HG02642 (cell line): ENCODE data around the gene ALB.

ENCODE experiments used
- ATAC-seq: cut with Tn5 transposase; IDR thresholded peaks from one replicate; pipeline ENCODE4 v1.9.1; 2021; ENCODE audit warnings: mild to moderate bottlenecking; ENCODE audit not compliant: unreplicated experiment, poor library complexity

Gene ALB

DNA sequence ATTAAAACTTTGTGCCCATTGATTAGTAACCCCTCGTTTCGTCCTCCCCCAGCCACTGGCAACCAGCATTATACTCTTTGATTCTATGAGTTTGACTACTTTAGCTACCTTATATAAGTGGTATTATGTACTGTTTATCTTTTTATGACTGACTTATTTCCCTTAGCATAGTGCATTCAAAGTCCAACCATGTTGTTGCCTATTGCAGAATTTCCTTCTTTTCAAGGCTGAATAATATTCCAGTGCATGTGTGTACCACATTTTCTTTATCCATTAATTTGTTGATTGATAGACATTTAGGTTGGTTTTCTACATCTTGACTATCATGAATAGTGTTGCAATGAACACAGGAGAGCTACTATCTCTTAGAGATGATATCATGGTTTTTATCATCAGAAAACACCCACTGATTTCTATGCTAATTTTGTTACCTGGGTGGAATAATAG lies 3.2 kb downstream of the ALB start:
- no peak for ATAC-seq

DNA sequence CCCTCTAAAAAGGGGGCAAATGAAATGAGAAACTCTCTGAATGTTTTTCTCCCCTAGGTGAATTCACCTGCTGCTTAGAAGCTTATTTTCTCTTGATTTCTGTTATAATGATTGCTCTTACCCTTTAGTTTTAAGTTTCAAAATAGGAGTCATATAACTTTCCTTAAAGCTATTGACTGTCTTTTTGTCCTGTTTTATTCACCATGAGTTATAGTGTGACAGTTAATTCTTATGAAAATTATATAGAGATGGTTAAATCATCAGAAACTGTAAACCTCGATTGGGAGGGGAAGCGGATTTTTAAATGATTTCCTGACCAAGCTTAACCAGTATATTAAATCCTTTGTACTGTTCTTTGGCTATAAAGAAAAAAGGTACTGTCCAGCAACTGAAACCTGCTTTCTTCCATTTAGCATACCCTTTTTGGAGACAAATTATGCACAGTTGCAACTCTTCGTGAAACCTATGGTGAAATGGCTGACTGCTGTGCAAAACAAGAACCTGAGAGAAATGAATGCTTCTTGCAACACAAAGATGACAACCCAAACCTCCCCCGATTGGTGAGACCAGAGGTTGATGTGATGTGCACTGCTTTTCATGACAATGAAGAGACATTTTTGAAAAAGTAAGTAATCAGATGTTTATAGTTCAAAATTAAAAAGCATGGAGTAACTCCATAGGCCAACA lies 4.2 kb downstream of the ALB start:
- no peak for ATAC-seq

DNA sequence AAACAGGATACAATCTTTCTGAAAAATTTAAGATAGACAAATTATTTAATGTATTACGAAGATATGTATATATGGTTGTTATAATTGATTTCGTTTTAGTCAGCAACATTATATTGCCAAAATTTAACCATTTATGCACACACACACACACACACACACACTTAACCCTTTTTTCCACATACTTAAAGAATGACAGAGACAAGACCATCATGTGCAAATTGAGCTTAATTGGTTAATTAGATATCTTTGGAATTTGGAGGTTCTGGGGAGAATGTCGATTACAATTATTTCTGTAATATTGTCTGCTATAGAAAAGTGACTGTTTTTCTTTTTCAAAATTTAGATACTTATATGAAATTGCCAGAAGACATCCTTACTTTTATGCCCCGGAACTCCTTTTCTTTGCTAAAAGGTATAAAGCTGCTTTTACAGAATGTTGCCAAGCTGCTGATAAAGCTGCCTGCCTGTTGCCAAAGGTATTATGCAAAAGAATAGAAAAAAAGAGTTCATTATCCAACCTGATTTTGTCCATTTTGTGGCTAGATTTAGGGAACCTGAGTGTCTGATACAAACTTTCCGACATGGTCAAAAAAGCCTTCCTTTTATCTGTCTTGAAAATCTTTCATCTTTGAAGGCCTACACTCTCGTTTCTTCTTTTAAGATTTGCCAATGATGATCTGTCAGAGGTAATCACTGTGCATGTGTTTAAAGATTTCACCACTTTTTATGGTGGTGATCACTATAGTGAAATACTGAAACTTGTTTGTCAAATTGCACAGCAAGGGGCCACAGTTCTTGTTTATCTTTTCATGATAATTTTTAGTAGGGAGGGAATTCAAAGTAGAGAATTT lies 5.2 kb downstream of the ALB start:
- no peak for ATAC-seq

DNA sequence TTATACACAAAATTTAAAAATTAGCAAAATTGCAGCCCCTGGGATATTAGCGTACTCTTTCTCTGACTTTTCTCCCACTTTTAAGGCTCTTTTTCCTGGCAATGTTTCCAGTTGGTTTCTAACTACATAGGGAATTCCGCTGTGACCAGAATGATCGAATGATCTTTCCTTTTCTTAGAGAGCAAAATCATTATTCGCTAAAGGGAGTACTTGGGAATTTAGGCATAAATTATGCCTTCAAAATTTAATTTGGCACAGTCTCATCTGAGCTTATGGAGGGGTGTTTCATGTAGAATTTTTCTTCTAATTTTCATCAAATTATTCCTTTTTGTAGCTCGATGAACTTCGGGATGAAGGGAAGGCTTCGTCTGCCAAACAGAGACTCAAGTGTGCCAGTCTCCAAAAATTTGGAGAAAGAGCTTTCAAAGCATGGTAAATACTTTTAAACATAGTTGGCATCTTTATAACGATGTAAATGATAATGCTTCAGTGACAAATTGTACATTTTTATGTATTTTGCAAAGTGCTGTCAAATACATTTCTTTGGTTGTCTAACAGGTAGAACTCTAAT lies 6.0 kb downstream of the ALB start:
- no peak for ATAC-seq

DNA sequence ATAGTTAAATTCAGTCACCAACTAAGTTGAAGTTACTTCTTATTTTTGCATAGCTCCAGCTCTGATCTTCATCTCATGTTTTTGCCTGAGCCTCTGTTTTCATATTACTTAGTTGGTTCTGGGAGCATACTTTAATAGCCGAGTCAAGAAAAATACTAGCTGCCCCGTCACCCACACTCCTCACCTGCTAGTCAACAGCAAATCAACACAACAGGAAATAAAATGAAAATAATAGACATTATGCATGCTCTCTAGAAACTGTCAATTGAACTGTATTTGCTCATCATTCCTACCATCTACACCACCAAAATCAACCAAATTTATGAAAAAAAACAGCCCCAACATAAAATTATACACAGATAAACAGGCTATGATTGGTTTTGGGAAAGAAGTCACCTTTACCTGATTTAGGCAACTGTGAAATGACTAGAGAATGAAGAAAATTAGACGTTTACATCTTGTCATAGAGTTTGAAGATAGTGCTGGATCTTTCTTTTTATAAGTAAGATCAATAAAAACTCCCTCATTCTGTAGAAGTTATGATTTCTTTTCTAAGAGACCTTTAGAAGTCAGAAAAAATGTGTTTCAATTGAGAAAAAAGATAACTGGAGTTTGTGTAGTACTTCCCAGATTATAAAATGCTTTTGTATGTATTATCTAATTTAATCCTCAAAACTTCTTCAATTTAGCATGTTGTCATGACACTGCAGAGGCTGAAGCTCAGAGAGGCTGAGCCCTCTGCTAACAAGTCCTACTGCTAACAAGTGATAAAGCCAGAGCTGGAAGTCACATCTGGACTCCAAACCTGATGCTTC lies 7.0 kb downstream of the ALB start:
- no peak for ATAC-seq

DNA sequence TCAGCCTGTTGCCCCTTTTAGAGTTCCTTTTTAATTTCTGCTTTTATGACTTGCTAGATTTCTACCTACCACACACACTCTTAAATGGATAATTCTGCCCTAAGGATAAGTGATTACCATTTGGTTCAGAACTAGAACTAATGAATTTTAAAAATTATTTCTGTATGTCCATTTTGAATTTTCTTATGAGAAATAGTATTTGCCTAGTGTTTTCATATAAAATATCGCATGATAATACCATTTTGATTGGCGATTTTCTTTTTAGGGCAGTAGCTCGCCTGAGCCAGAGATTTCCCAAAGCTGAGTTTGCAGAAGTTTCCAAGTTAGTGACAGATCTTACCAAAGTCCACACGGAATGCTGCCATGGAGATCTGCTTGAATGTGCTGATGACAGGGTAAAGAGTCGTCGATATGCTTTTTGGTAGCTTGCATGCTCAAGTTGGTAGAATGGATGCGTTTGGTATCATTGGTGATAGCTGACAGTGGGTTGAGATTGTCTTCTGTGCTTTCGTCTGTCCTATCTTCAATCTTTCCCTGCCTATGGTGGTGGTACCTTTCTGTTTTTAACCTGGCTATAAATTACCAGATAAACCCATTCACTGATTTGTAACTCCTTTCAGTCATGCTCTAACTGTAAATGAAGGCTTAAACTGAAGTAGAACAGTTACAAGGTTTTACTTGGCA lies 7.8 kb downstream of the ALB start:
- no peak for ATAC-seq

DNA sequence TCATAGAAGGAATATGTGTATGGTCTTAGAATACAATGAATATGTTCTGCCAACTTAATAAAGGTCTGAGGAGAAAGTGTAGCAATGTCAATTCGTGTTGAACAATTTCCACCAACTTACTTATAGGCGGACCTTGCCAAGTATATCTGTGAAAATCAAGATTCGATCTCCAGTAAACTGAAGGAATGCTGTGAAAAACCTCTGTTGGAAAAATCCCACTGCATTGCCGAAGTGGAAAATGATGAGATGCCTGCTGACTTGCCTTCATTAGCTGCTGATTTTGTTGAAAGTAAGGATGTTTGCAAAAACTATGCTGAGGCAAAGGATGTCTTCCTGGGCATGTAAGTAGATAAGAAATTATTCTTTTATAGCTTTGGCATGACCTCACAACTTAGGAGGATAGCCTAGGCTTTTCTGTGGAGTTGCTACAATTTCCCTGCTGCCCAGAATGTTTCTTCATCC lies 9.2 kb downstream of the ALB start:
- no peak for ATAC-seq

DNA sequence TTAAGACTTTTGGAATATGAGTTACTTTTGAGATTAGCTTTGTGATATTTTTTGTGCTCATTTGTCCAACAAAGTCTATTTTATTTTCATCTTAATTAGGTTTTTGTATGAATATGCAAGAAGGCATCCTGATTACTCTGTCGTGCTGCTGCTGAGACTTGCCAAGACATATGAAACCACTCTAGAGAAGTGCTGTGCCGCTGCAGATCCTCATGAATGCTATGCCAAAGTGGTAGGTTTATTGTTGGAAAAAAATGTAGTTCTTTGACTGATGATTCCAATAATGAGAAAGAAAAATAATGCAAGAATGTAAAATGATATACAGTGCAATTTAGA lies 10.8 kb downstream of the ALB start:
- no peak for ATAC-seq

DNA sequence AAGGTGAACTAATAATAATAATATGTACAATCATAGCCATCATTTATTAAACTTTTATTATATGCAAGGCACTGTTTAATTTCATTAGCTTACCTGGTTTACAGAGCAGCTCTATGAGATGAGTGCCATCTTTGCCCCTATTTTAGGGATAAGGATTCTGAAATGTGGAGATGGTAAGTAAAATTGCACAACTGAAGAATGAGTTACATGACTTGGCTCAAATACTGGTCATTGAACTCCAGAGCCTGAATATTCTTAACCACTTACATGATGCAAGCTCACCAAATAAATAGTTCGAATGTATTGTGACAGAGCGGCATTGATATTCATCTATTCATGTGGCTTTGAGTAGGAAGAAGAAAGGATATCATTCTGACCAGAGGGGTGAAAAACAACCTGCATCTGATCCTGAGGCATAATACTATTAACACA lies 11.7 kb downstream of the ALB start:
- no peak for ATAC-seq

DNA sequence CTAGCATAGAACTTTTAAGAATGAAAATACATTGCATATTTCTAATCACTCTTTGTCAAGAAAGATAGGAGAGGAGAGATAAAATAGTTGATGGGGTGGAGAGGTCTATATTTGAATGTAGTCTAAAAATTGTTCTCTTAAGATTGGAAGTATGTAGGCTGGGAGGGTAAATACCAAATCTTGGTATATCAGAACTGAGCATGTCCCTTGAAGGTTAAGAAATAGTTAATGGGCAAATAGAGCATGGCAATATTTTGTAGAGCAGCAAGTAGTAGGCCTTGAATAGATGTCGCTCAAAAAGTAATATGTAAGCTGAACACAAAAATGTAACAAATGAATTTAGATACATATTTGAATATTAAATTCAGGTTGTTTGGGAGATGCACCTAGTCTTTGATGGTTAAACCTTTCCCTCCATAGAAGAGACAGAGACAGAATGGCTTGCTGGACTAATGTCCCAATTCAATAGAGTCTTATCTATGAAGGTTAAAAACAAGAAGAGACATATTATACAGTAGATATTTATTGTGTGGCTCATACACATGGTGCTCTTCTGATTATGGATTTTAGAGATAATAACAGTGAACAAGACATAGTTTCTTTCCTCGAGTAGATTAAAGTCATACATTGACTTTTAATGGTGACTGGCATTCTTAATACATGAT lies 12.5 kb downstream of the ALB start:
- ATAC-seq: no peak

DNA sequence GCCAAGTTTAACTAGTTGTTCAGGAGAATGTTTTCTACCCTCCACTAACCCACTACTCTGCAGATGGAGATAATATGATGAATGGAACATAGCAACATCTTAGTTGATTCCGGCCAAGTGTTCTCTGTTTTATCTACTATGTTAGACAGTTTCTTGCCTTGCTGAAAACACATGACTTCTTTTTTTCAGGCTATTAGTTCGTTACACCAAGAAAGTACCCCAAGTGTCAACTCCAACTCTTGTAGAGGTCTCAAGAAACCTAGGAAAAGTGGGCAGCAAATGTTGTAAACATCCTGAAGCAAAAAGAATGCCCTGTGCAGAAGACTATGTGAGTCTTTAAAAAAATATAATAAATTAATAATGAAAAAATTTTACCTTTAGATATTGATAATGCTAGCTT lies 13.3 kb downstream of the ALB start:
- ATAC-seq: no peak

DNA sequence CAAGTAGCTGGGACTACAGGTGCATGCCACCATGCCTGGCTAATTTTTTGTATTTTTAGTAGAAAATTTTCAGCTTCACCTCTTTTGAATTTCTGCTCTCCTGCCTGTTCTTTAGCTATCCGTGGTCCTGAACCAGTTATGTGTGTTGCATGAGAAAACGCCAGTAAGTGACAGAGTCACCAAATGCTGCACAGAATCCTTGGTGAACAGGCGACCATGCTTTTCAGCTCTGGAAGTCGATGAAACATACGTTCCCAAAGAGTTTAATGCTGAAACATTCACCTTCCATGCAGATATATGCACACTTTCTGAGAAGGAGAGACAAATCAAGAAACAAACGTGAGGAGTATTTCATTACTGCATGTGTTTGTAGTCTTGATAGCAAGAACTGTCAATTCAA lies 13.9 kb downstream of the ALB start:
- ATAC-seq: no peak

DNA sequence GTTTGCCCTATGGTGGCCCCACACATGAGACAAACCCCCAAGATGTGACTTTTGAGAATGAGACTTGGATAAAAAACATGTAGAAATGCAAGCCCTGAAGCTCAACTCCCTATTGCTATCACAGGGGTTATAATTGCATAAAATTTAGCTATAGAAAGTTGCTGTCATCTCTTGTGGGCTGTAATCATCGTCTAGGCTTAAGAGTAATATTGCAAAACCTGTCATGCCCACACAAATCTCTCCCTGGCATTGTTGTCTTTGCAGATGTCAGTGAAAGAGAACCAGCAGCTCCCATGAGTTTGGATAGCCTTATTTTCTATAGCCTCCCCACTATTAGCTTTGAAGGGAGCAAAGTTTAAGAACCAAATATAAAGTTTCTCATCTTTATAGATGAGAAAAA lies 14.6 kb downstream of the ALB start:
- no peak for ATAC-seq

DNA sequence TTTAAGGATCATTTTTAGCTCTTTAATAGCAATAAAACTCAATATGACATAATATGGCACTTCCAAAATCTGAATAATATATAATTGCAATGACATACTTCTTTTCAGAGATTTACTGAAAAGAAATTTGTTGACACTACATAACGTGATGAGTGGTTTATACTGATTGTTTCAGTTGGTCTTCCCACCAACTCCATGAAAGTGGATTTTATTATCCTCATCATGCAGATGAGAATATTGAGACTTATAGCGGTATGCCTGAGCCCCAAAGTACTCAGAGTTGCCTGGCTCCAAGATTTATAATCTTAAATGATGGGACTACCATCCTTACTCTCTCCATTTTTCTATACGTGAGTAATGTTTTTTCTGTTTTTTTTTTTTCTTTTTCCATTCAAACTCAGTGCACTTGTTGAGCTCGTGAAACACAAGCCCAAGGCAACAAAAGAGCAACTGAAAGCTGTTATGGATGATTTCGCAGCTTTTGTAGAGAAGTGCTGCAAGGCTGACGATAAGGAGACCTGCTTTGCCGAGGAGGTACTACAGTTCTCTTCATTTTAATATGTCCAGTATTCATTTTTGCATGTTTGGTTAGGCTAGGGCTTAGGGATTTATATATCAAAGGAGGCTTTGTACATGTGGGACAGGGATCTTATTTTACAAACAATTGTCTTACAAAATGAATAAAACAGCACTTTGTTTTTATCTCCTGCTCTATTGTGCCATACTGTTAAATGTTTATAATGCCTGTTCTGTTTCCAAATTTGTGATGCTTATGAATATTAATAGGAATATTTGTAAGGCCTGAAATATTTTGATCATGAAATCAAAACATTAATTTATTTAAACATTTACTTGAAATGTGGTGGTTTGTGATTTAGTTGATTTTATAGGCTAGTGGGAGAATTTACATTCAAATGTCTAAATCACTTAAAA lies 15.3 kb downstream of the ALB start:
- ATAC-seq: no peak

DNA sequence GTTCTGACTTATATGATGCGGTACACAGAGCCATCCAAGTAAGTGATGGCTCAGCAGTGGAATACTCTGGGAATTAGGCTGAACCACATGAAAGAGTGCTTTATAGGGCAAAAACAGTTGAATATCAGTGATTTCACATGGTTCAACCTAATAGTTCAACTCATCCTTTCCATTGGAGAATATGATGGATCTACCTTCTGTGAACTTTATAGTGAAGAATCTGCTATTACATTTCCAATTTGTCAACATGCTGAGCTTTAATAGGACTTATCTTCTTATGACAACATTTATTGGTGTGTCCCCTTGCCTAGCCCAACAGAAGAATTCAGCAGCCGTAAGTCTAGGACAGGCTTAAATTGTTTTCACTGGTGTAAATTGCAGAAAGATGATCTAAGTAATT lies 16.5 kb downstream of the ALB start:
- no peak for ATAC-seq

DNA sequence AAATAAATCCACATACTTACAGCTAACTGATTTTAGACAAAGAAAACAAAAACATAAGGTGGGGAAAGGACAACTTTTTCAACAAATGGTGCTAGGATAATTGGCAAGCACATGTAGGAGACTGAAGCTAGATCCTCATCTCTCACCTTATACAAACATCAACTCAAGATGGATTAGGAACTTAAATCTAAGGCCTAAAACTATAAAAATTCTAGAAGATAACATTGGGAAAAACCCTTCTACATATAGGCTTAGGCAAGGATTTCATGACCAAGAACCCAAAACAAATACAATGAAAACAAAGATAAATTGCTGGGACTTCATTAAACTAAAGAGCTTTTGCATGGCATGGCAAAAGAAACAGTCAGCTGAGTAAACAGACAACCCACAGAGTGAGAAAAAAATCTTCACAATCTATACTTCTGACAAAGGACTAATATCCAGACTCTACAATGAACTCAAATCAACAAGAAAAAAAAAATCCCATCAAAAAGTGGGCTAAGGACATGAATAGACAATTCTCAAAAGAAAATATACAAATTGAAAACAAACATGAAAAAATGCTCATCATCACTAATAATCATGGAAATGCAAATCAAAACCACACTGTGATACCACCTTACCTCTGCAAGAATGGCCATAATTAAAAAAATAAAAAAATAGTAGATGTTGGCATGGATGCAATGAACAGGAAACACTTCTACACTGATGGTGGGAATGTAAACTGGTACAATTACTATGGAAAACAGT lies 17.8 kb downstream of the ALB start:
- ATAC-seq: no peak

DNA sequence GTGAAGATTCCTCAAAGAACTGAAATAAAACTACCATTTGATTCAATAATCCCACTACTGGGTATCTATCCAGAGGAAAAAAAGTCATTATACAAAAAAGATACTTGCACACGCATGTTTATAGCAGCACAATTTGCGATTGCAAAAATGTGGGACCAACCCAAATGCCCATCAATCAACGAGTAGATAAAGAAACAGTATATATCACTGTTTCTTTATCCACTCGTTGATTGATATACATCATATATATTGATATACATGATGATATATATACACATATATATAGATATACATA lies 18.3 kb downstream of the ALB start:
- ATAC-seq: no peak

DNA sequence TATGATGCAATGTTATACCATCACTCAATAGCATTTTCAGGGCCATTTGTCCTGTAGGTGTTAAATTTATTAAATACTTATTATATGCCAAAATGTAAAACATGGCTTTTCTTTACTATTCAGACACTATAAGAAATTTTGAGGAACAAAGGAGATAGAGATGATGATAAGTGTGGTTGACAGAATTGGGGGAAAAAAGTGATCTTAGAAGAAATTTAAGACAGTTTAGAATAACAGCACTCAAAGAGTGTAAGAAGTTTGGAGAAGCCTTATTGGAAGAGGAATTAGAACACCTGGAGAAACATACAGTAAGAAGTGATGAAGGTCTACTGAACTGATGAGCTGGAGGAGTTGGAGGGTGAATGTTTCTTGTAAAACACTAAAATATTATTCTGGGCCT lies 19.1 kb downstream of the ALB start:
- no peak for ATAC-seq
